AG04449 (cell line): Measurements from ENCODE around the gene TMEM256.

ENCODE experiments used
- CTCF ChIA-PET: fragments of 350-600 bp; formaldehyde crosslinking; extraction: SDS; loops from one replicate; lab custom pipeline; 2021; ENCODE audit warnings: antibody characterized with exemption; lab: Yijun Ruan, JAX
- POLR2A ChIA-PET: fragments of 400-600, 350-600 bp; formaldehyde crosslinking; extraction: SDS; loops from one replicate; lab custom pipeline; 2020; ENCODE audit warnings: antibody characterized with exemption, inconsistent platforms; lab: Yijun Ruan, JAX
- DNase-seq: peaks from one replicate; pipeline ENCODE4 v3.0.0-alpha.2; 2010; ENCODE audit warnings: low read depth, low spot score
- H3K4me3 ChIP-seq: 2 replicates; pipeline ENCODE4 v1.5.1; 2011; ENCODE audit warnings: low read depth, mild to moderate bottlenecking, control low read depth, low read length
- TF ChIP-seq, protein P1 (sequence below): IDR thresholded peaks from one replicate; pipeline ENCODE4 v1.5.1; 2011; ENCODE audit warnings: mild to moderate bottlenecking, moderate library complexity, low read length, control low read depth, inconsistent platforms; ENCODE audit not compliant: insufficient read depth; ENCODE audit errors: missing control alignments

Gene TMEM256

DNA sequence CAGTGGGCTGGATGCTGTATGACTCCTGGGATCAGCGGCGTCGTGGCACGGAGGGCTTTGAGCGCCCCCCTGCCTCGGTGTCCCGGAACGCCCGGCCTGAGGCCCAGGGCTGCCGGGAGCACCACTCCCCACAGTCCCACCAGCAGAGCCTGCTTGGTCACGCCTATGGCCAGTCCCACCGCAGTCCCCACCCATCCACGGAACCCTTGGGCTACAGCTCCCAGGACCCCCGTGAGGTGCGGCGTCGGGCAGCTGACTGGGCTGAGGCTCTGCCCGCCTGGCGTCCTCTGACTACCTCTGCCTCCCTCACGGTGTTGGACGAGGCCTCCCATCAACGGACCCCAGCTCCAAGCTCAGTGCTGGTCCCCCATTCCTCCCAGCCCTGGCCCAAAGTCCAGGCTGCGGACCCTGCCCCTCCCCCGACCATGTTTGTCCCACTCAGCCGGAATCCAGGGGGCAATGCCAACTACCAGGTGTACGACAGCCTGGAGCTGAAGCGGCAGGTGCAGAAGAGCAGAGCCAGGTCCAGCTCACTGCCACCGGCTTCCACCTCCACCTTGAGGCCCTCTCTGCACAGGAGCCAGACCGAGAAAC lies 23.1 kb upstream of the TMEM256 start:
- CTCF ChIA-PET: interaction anchor here (1.4 kb wide), 1 partner anchor 133 kb away, joined by 3 read pairs; no protein-coding TSS in a partner anchor
- TF ChIP-seq, protein P1, sequence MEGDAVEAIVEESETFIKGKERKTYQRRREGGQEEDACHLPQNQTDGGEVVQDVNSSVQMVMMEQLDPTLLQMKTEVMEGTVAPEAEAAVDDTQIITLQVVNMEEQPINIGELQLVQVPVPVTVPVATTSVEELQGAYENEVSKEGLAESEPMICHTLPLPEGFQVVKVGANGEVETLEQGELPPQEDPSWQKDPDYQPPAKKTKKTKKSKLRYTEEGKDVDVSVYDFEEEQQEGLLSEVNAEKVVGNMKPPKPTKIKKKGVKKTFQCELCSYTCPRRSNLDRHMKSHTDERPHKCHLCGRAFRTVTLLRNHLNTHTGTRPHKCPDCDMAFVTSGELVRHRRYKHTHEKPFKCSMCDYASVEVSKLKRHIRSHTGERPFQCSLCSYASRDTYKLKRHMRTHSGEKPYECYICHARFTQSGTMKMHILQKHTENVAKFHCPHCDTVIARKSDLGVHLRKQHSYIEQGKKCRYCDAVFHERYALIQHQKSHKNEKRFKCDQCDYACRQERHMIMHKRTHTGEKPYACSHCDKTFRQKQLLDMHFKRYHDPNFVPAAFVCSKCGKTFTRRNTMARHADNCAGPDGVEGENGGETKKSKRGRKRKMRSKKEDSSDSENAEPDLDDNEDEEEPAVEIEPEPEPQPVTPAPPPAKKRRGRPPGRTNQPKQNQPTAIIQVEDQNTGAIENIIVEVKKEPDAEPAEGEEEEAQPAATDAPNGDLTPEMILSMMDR: no peak

GRCh38 chr17:7426203-7426863 lies 22.4 kb upstream of the TMEM256 start:
- ChIA-PET CTCF (interaction anchor here (3.4 kb wide), 1 partner anchor 10 kb away, joined by 10 read pairs; no protein-coding TSS in a partner anchor), POLR2A (no interaction called here)
- H3K4me3 ChIP-seq: no peak overlapping the region
- no peak for DNase-seq
- TF ChIP-seq, protein P1: no peak

More for the DNA sequence above, 23.1 kb upstream of the TMEM256 start:
- DNase-seq: no peak
- no peak overlapping the region for H3K4me3 ChIP-seq
- POLR2A ChIA-PET: no interaction called here

GRCh38 chr17:7425756-7426155 lies 21.9 kb upstream of the TMEM256 start:
- no peak for DNase-seq
- TF ChIP-seq, protein P1: no peak
- ChIA-PET CTCF (interaction anchor here (1.6 to 3.4 kb wide), 3 partner anchors 11 to 71 kb away, joined by 3 to 10 read pairs (median 5); partner anchors contain the start of gene TMEM95), POLR2A (no interaction called here)
- no peak overlapping the region for H3K4me3 ChIP-seq

GRCh38 chr17:7425316-7425715 lies 21.4 kb upstream of the TMEM256 start, which contains the start of gene SPEM2:
SPEM2 (plus strand) TSS chr17:7425616; CDS start chr17:7425689, 73 bp downstream.
- ChIA-PET CTCF (interaction anchor here (1.6 to 3.4 kb wide), 3 partner anchors 11 to 70 kb away, joined by 3 to 10 read pairs (median 5); partner anchors contain the start of gene TMEM95), POLR2A (interaction anchor here (1.2 kb wide), 1 partner anchor 19 kb away, joined by 6 read pairs; no protein-coding TSS in a partner anchor)
- no peak for DNase-seq
- TF ChIP-seq, protein P1: no peak
- no peak within 1 kb of the TSS for H3K4me3 ChIP-seq

GRCh38 chr17:7423679-7424078 lies 19.8 kb upstream of the TMEM256 start:
- POLR2A ChIA-PET: interaction anchor here (1.2 to 1.5 kb wide), 2 partner anchors 17 to 19 kb away, joined by 3 to 5 read pairs; partner anchors contain the start of gene TMEM256
- CTCF ChIA-PET: interaction anchor here (1.1 to 3.4 kb wide), 2 partner anchors 13 to 17 kb away, joined by 3 to 10 read pairs; no protein-coding TSS in a partner anchor

More at GRCh38 chr17:7423679-7424078, 19.8 kb upstream of the TMEM256 start:
- TF ChIP-seq, protein P1: no peak
- no peak for DNase-seq
- no peak overlapping the region for H3K4me3 ChIP-seq
